Type B pancreatic cell (in vitro differentiated cells): Measurements from ENCODE around the gene ZNRF4. TPM values are rescaled to one million over a fixed set of nuclear protein-coding genes. Genes with fewer than 3 reads are reported as not detected.
"Not testable (repeated sequence)": the region's sequence is repeated elsewhere in the genome, so short reads cannot be mapped to it uniquely, and the experiment has no call there.

ENCODE experiments used
- DNase-seq: peaks from one replicate; pipeline ENCODE4 v3.0.0; 2021; ENCODE audit warnings: mixed read lengths; ENCODE audit not compliant: unreplicated experiment; ENCODE audit errors: extremely low spot score
- H3K27ac Mint-ChIP-seq: 2 replicates; pipeline ENCODE4 v1.8.0; 2021; ENCODE audit warnings: mild to moderate bottlenecking, mixed read lengths
- H3K27me3 Mint-ChIP-seq: 2 replicates; pipeline ENCODE4 v1.8.0; 2021; ENCODE audit warnings: mixed read lengths
- H3K36me3 Mint-ChIP-seq: 2 replicates; pipeline ENCODE4 v1.8.0; 2021; ENCODE audit warnings: mixed read lengths
- H3K4me1 Mint-ChIP-seq: one replicate; pipeline ENCODE4 v1.8.0; 2021; ENCODE audit warnings: mixed read lengths; ENCODE audit not compliant: unreplicated experiment
- H3K4me3 Mint-ChIP-seq: 2 replicates; pipeline ENCODE4 v1.8.0; 2021; ENCODE audit warnings: mild to moderate bottlenecking, mixed read lengths
- H3K9me3 Mint-ChIP-seq: 2 replicates; pipeline ENCODE4 v1.8.0; 2021; ENCODE audit warnings: mixed read lengths
- total RNA-seq: library from RNA; stranded (reverse); gene quantifications from 2 replicates; pipeline ENCODE4 v1.2.1, GENCODE V29; 2021; ENCODE audit warnings: low replicate concordance
- TF ChIP-seq, protein P1 (sequence below): fragments of 200-600 bp; sonication (generic); conservative IDR thresholded peaks from 2 replicates; pipeline ENCODE4 v1.5.0; 2021; ENCODE audit warnings: antibody characterized with exemption, mild to moderate bottlenecking

The ZNRF4 gene
- total RNA-seq, 1 donor from 2014 or later, result not detected

DNA sequence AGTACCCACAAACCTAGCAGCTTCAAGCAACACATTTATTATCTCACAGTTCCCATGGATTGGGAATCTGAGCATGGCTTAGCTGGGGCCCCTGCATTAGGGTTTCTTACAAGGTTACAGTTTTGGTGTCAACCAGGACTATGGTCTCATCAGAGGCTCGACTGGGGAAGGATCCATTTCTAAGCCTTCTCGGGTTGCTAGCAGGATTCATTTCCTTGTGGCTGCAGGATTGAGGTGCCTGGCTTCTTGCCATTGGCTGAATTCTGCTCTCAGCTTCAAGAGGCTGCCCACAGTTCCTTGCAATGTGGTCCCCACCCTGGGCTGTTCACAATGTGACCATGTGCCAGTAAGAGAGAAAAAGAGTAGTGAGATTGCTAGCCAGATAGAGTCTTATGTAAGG is 26.7 kb downstream of the ZNRF4 start:
- Mint-ChIP-seq H3K36me3 (no peaks in the 10 kb centered on the region), H3K27me3 (peaks cover 26% of the 10 kb centered on the region), H3K9me3 (peaks cover 6% of the 10 kb centered on the region), H3K4me1 (peaks cover 21% of the 10 kb centered on the region), H3K4me3 (no peak overlapping the region), H3K27ac (no peak overlapping the region)
- TF ChIP-seq, protein P1, sequence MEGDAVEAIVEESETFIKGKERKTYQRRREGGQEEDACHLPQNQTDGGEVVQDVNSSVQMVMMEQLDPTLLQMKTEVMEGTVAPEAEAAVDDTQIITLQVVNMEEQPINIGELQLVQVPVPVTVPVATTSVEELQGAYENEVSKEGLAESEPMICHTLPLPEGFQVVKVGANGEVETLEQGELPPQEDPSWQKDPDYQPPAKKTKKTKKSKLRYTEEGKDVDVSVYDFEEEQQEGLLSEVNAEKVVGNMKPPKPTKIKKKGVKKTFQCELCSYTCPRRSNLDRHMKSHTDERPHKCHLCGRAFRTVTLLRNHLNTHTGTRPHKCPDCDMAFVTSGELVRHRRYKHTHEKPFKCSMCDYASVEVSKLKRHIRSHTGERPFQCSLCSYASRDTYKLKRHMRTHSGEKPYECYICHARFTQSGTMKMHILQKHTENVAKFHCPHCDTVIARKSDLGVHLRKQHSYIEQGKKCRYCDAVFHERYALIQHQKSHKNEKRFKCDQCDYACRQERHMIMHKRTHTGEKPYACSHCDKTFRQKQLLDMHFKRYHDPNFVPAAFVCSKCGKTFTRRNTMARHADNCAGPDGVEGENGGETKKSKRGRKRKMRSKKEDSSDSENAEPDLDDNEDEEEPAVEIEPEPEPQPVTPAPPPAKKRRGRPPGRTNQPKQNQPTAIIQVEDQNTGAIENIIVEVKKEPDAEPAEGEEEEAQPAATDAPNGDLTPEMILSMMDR, result no peak
- no peak for DNase-seq

DNA sequence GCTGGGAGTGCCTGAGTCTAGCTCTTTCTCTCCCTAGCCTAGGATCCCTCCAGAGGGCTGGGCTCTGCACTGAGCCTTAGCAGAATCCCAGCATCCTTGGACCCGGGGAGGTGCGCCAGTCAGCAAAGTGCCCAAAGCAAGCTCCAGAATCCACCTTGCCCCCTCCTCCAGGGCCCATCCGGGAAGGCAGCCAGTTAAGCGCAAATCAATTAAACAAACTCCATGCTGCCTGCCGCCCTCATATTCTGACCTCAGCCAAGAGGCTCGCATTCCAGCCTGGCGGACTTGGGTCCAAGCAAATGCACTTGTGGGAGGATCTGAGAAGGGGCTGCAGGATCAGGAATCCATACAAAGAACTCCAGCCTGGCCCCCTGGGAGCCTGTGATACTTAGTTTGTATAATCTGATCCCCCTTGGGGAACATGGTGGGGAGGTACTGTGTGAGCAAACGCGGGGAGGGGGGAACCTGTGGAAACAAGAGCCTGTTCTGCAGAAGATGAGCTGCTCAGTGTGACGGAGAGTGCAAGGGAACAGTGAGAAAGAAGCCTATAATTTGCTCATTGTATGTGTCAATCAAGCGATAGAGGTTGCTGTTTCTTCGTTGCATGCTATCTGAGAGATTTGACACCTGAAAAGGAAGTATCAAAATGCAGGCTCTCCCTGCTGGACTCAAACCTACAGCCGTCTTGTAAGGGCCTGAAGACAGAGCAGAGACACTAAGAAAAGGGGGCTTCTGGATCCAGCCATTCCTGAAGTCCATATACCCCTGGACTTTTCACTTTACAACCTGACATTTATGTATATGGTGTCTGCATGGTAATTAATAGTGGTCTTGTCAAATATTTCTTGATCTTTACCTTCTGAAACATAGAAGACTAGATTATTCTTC is 29.4 kb downstream of the ZNRF4 start:
- Mint-ChIP-seq H3K9me3 (peaks cover 11% of the 10 kb centered on the region), H3K4me3 (peak overlapping the region; percentile 58), H3K4me1 (peaks cover 29% of the 10 kb centered on the region), H3K27me3 (peaks cover 19% of the 10 kb centered on the region), H3K36me3 (no peaks in the 10 kb centered on the region), H3K27ac (peak overlapping the region; percentile 52)
- TF ChIP-seq, protein P1, result no peak
- no peak for DNase-seq

DNA sequence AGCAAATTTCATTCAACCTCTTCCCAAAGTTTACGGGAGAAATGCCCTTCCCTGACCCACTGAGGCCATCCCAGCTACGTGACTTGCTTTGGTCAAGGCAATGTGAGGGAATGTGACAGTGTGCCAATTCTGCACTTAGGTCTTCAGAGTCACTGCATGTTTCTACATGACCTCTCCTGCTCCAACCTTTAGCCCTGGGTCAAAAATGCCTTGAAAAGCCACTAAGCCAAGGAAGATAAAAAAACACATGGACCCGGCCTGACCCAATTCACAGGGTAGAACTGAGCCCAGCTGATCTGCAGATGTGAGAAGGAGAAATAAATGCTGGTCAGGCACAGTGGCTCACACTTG is 30.0 kb downstream of the ZNRF4 start:
- H3K27ac Mint-ChIP-seq, result no peak overlapping the region
- H3K4me1 Mint-ChIP-seq, result peaks cover 33% of the 10 kb centered on the region
- H3K36me3 Mint-ChIP-seq, result no peaks in the 10 kb centered on the region
- DNase-seq, result no peak
- H3K4me3 Mint-ChIP-seq, result peak overlapping the region; percentile 58
- TF ChIP-seq, protein P1, result no peak
- H3K27me3 Mint-ChIP-seq, result peaks cover 22% of the 10 kb centered on the region
- peaks cover 11% of the 10 kb centered on the region for H3K9me3 Mint-ChIP-seq

DNA sequence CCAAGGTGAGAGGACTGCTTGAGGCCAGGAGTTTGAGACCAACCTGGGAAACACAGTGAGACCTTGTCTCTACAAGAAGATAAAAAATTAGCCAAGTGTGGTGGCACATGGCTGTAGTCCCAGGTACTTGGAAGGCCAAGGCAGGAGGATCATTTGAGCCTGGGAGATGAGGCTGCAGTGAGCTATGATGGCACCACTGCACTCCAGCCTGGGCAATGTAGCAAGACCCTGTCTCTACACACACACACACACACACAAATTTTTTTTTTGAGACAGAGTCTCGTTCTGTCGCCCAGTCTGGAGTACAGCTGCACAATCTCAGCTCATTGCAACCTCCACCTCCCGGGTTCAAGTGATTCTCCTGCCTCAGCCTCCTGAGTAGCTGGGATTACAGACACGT is 30.4 kb downstream of the ZNRF4 start:
- H3K36me3 Mint-ChIP-seq, DNase-seq, H3K4me3 Mint-ChIP-seq, H3K27ac Mint-ChIP-seq: not testable (repeated sequence)
- Mint-ChIP-seq H3K9me3 (peaks cover 11% of the 10 kb centered on the region), H3K4me1 (peaks cover 33% of the 10 kb centered on the region), H3K27me3 (peaks cover 24% of the 10 kb centered on the region)

DNA sequence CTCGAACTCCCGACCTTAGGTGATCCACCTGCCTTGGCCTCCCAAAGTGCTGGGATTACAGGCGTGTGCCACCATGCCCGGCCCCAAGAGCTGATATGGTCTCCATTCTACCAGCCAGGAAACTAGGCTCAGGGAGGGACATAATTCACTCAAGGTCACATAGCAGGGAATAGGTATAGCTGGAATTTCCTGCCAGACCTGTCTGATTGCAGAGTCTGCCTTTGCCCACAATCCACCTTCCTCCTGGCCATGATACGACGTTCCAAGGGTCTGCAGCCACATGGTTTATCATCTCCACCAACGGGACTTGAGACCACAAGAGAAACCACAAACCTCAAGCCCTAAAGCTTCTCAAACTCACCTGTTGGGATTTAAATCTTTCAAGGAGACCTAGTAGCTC is 32.0 kb downstream of the ZNRF4 start:
- Mint-ChIP-seq H3K27me3 (peaks cover 29% of the 10 kb centered on the region), H3K27ac (peak overlapping the region; percentile 72), H3K9me3 (peaks cover 9% of the 10 kb centered on the region), H3K4me3 (no peak overlapping the region), H3K36me3 (no peaks in the 10 kb centered on the region), H3K4me1 (peaks cover 32% of the 10 kb centered on the region)
- DNase-seq, result no peak
- TF ChIP-seq, protein P1, result no peak

DNA sequence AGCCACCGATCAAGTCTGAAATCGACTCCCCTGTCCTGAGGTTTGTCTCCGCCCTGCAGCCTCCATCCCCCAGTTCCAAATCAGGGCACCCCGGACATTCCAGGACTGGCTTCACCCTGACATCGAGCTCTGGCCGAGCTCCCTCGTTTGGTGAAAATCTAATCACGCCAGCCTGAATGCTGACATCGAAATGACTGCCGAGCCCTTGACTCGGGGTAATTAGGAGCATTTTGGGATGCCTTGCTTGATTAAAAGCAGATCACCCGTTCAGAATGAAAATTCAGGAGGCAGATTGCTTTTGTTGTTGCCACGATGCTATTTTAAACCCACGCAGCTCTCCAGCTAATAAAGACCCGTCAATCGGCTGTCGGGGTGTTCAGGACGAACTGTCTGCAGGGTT is 34.3 kb downstream of the ZNRF4 start:
- TF ChIP-seq, protein P1, result no peak
- no peak for DNase-seq
- Mint-ChIP-seq H3K27ac (peak overlapping the region; percentile 46), H3K9me3 (peaks cover 5% of the 10 kb centered on the region), H3K4me1 (peaks cover 29% of the 10 kb centered on the region), H3K27me3 (peaks cover 38% of the 10 kb centered on the region), H3K4me3 (no peak overlapping the region), H3K36me3 (no peaks in the 10 kb centered on the region)
